Stimulated activated CD8-positive, alpha-beta memory T cell treated with anti-CD3 and anti-CD28 coated beads, Interleukin-15, amount 100 ng/mL, for 24 hours (primary cell): ENCODE data around the gene NEK10.

Experiments
- DNase-seq: peaks from one replicate; pipeline ENCODE4 v3.0.0-alpha.2; 2020; ENCODE audit warnings: low read depth

The NEK10 gene

GRCh38 chr3:27165321-27165721 lies 203.9 kb downstream of the NEK10 start:
- DNase-seq: no peak

DNA sequence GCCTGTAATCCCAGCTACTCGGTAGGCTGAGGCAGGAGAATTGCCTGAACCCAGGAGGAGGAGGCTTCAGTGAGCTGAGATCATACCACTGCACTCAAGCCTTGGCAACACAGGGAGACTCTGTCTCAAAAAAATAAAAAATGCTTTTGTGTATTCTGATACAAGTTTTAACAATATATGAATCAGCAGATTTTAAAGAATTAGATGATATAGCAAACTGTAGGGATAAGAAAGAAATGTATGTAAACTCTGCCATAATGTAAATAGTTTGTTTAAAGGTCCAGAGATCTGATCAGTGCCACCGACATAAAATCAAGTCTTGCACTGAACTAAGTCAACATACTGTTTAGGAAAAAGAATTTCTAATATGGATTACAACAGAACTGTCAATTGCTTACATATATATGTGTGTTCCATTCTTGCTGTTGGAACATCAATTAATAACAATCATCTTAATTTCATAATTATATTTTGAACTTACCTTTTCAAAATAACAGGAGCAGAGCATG lies 208.3 kb downstream of the NEK10 start:
- DNase-seq: no peak

- DNase-seq: no peak
Measured at GRCh38 chr3:27160146-27160545, 209.0 kb downstream of the NEK10 start.

GRCh38 chr3:27147215-27147614 lies 222.0 kb downstream of the NEK10 start:
- DNase-seq: no peak

DNA sequence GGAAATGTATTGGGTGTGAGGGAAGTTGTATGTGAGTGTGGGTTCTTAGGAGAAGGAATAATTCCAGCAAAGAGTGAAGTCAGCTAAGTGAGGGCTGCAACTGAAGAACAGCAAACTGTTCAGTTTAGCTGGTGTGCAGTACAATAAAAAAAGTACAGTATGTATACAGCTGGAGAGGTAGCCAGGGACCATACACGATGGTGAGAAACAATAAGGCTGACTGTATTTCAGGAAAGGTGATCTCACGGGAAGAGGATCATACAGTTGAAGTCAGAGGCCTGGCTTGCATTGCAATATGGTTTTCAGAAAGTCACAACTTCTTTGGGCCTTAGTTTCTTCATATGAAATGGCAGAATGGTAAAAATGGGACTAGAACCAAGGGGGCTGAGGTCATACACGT lies 222.4 kb downstream of the NEK10 start:
- DNase-seq: no peak

GRCh38 chr3:27145719-27146118 lies 223.5 kb downstream of the NEK10 start:
- DNase-seq: no peak

GRCh38 chr3:27141668-27142067 lies 227.5 kb downstream of the NEK10 start:
- DNase-seq: no peak

DNA sequence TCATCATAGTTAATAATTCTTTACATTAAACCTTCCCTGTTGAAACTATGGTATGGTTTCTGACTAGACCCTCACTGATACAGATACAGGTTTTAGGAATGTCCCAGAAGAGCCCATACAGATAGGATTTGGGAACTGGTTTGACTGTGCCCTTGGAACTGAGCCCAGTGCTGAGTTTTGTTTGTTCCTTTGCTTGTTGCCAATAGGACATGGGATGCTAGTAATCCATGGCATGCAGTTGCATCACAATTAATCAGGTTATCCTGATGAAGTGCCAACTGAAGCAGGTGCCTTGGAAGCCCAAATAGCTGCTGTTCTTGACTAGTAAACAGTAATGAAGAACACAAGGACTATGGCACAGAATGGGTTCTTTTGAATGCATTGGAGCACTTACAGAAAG lies 230.6 kb downstream of the NEK10 start:
- no peak for DNase-seq

DNA sequence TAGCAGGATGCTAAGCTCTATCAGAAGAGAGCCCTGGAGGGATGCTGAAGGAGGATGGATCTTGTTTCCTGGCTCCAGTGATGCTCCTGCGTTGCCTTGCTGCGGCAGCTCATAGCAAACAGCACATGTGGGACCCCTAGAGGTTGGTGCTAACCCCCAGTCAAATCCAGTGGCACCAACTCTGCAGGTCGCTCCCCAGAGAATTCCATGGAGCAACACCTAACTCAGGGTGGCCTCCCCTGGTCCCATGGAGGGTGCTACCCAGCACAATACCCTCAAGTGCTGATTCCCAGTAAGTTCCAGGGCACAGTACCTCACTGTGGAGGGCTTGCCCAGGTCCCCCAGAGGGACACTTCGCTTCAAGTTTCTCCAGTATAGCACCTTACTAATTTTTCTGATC lies 231.2 kb downstream of the NEK10 start:
- no peak for DNase-seq

- DNase-seq: peak; percentile 15
Measured at GRCh38 chr3:27134171-27134796, 234.9 kb downstream of the NEK10 start.

DNA sequence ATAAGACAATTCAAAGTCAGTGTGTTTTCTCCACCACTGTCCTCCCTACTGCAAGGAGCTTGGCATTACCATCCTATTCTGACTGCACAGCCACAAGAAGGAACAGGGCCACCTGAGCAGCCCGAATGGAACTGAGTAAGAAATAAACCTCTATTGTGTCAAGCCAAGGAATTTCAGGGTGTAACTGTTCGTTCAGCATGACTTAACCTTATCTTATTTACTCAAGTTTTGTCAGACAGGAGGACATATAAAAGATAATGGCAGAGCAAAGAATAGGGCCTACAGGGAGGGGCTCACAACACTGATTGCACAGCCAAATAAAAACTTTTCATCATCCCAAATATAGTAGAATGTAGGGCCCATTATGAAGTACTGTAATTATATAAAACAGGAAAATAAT lies 236.1 kb downstream of the NEK10 start:
- DNase-seq: no peak

- DNase-seq: no peak
Measured at GRCh38 chr3:27130796-27131195, 238.4 kb downstream of the NEK10 start.

GRCh38 chr3:27127879-27128278 lies 241.3 kb downstream of the NEK10 start:
- DNase-seq: no peak

DNA sequence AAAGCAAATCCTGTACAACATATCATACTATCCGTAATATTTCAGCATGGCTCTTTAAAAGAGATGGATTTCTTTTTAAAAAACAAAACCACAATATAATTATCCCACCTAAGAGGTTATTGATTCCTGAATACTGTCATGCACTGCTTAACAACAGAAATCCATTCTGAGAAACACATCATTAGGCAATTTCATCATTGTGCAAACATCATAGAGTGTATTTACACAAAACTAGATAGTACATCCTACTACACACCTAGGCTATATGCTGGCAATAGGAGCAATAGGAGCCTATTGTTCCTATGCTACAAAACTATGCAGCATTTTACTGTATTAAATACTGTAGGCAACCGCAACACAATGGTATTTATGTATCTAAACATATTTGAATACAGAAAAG lies 242.0 kb downstream of the NEK10 start:
- DNase-seq: no peak

GRCh38 chr3:27125821-27126501 lies 243.2 kb downstream of the NEK10 start:
- DNase-seq: no peak

DNA sequence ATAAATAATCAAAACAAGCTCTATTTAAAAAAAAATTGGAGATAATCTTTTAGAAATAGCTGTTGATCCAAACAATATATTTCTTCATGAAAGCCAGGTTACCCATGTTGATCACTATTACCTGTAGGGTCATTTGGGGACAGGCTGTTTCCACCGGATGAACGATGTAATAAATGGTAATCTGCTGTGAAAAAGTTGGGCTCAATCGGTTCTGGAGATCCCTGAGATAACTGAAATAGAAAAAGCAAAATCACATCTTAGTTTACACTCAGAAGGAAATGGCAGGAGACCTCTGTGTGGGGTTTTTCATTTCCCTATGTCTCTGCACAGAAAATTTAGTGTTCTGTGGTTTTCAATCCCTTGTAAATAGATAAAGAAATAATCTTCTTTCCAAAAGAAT lies 249.5 kb downstream of the NEK10 start:
- no peak for DNase-seq

GRCh38 chr3:27115352-27115751 lies 253.8 kb downstream of the NEK10 start:
- no peak for DNase-seq

- DNase-seq: no peak
Measured at GRCh38 chr3:27114684-27115083, 254.5 kb downstream of the NEK10 start.

GRCh38 chr3:27114129-27114528 lies 255.1 kb downstream of the NEK10 start:
- DNase-seq: no peak

- DNase-seq: no peak
Measured at GRCh38 chr3:27110020-27110419, 259.2 kb downstream of the NEK10 start.

GRCh38 chr3:27108322-27108721 lies 260.9 kb downstream of the NEK10 start:
- no peak for DNase-seq

- DNase-seq: no peak
Measured at GRCh38 chr3:27105904-27106303, 263.3 kb downstream of the NEK10 start.

- no peak for DNase-seq
Measured at GRCh38 chr3:27097182-27097581, 272.0 kb downstream of the NEK10 start.
